ENCODE measurements around the gene DPP9.

DNA sequence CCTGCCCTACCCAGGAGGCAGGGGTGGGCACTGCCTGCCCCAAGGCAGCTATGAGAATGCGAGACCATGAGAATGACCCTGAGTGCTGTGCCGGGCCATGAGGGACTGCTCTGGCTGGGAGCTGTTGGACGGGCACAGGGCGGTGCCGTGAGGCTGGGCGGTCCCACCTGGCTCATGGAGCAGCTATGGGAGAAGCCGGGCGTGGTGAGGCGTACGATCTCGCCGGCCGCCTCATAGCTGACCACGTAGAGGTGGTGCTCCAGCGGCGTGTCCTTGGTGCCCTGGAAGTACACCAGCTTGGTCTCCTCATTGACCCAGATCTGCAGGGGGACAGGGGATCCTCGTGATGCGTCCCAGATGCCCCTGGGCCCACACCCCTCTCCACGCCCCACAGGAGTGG lies 34.2 kb downstream of the DPP9 start:
- TF ChIP-seq CTCF (IDR thresholded peaks at IDR 0.05; ENCODE audit: low read depth, low read length) (no peak), EZH2phosphoT487 (IDR thresholded peaks at IDR 0.05; ENCODE audit: low read depth) (no peak)
